Measurements from ENCODE around the gene IL31RA. TPM values are rescaled to one million over a fixed set of nuclear protein-coding genes. Genes with fewer than 3 reads are reported as not detected.

Gene IL31RA
- total RNA-seq, 1 donor from 2014 or later, result 5.7 TPM

DNA sequence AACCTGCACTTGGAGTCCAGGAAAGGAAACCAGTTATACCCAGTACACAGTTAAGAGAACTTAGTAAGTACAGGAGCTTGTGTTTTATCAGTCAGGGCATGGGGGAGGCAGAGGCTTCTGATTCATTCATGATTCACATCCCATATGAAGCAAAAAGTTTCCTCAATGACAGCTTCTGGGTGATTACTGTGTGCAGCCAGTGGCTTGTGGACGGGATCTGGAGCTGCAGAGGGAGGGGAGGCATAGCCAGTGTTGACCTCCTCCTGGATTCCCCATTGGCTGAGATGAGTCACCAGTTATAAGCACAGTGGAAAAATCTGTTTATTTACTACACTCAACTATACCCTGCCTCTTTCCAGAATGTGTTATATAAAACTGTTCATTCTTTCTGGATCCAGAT, 17.7 kb downstream of the IL31RA start:
- Histone ChIP-seq H3K4me2 (ENCODE audit: low read length) (peak overlapping the region; percentile 56), H3K79me2 (ENCODE audit: insufficient read depth, low read length) (no peaks in the 10 kb centered on the region), H2AFZ (ENCODE audit: low read depth, low read length) (no peak overlapping the region), H3K27ac (ENCODE audit: low read depth, low read length) (peak overlapping the region; percentile 68), H3K36me3 (ENCODE audit: insufficient read depth, low read length) (no peaks in the 10 kb centered on the region), H3K9ac (ENCODE audit: low read length) (no peak overlapping the region), H4K20me1 (ENCODE audit: insufficient read depth, low read length) (no peaks in the 10 kb centered on the region), H3K4me1 (ENCODE audit: insufficient read depth, low read length) (peaks cover 16% of the 10 kb centered on the region), H3K4me3 (ENCODE audit: insufficient read depth, low read depth, low read length) (no peak overlapping the region), H3K27me3 (ENCODE audit: insufficient read depth, low read length) (no peaks in the 10 kb centered on the region), H3K9me3 (ENCODE audit: insufficient read depth, low read depth, low read length) (no peaks in the 10 kb centered on the region)
- H3K27ac Mint-ChIP-seq (ENCODE audit: unreplicated experiment), result peak overlapping the region; percentile 77
- no peaks in the 10 kb centered on the region for H3K27me3 Mint-ChIP-seq (ENCODE audit: low read depth, unreplicated experiment)
- TF ChIP-seq, protein P1, sequence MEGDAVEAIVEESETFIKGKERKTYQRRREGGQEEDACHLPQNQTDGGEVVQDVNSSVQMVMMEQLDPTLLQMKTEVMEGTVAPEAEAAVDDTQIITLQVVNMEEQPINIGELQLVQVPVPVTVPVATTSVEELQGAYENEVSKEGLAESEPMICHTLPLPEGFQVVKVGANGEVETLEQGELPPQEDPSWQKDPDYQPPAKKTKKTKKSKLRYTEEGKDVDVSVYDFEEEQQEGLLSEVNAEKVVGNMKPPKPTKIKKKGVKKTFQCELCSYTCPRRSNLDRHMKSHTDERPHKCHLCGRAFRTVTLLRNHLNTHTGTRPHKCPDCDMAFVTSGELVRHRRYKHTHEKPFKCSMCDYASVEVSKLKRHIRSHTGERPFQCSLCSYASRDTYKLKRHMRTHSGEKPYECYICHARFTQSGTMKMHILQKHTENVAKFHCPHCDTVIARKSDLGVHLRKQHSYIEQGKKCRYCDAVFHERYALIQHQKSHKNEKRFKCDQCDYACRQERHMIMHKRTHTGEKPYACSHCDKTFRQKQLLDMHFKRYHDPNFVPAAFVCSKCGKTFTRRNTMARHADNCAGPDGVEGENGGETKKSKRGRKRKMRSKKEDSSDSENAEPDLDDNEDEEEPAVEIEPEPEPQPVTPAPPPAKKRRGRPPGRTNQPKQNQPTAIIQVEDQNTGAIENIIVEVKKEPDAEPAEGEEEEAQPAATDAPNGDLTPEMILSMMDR (IDR thresholded peaks at IDR 0.05; ENCODE audit: insufficient read depth, low read depth, low read length), result no peak
- no peak for TF ChIP-seq EZH2 (IDR thresholded peaks at IDR 0.05; ENCODE audit: insufficient read depth, low read length)
- FAIRE-seq (peak; percentile 81), DNase-seq (ENCODE audit: low read depth) (peak; percentile 98)
- peaks cover 12% of the 10 kb centered on the region for H3K4me1 Mint-ChIP-seq (ENCODE audit: low read depth, unreplicated experiment)
- no peaks in the 10 kb centered on the region for H3K36me3 Mint-ChIP-seq (ENCODE audit: low read depth, unreplicated experiment)
- H3K4me3 Mint-ChIP-seq (ENCODE audit: unreplicated experiment), result no peak overlapping the region
- no peaks in the 10 kb centered on the region for H3K9me3 Mint-ChIP-seq (ENCODE audit: unreplicated experiment)

GRCh38 chr5:55869847-55870246, 18.7 kb downstream of the IL31RA start:
- no peaks in the 10 kb centered on the region for H3K36me3 Mint-ChIP-seq (ENCODE audit: low read depth, unreplicated experiment)

GRCh38 chr5:55873234-55873633, 22.1 kb downstream of the IL31RA start:
- no peaks in the 10 kb centered on the region for H3K27me3 ChIP-seq (ENCODE audit: insufficient read depth, low read length)
- H3K4me3 ChIP-seq (ENCODE audit: insufficient read depth, low read depth, low read length), result no peak overlapping the region
- no peaks in the 10 kb centered on the region for H3K36me3 ChIP-seq (ENCODE audit: insufficient read depth, low read length)
- H3K79me2 ChIP-seq (ENCODE audit: insufficient read depth, low read length), result no peaks in the 10 kb centered on the region
- Mint-ChIP-seq H3K27me3 (ENCODE audit: low read depth, unreplicated experiment) (no peaks in the 10 kb centered on the region), H3K27ac (ENCODE audit: unreplicated experiment) (no peak overlapping the region), H3K4me1 (ENCODE audit: low read depth, unreplicated experiment) (peaks cover 10% of the 10 kb centered on the region), H3K9me3 (ENCODE audit: unreplicated experiment) (no peaks in the 10 kb centered on the region), H3K36me3 (ENCODE audit: low read depth, unreplicated experiment) (no peaks in the 10 kb centered on the region), H3K4me3 (ENCODE audit: unreplicated experiment) (no peak overlapping the region)
- no peaks in the 10 kb centered on the region for H3K9me3 ChIP-seq (ENCODE audit: insufficient read depth, low read depth, low read length)
- DNase-seq (ENCODE audit: low read depth) (no peak), FAIRE-seq (no peak)
- no peak overlapping the region for H3K4me2 ChIP-seq (ENCODE audit: low read length)
- no peaks in the 10 kb centered on the region for H4K20me1 ChIP-seq (ENCODE audit: insufficient read depth, low read length)
- peaks cover 12% of the 10 kb centered on the region for H3K4me1 ChIP-seq (ENCODE audit: insufficient read depth, low read length)
- no peak overlapping the region for H3K9ac ChIP-seq (ENCODE audit: low read length)
- no peak overlapping the region for H2AFZ ChIP-seq (ENCODE audit: low read depth, low read length)
- TF ChIP-seq EZH2 (IDR thresholded peaks at IDR 0.05; ENCODE audit: insufficient read depth, low read length), result no peak
- TF ChIP-seq, protein P1 (IDR thresholded peaks at IDR 0.05; ENCODE audit: insufficient read depth, low read depth, low read length), result no peak
- H3K27ac ChIP-seq (ENCODE audit: low read depth, low read length), result no peak overlapping the region

More at GRCh38 chr5:55869847-55870246, 18.7 kb downstream of the IL31RA start:
- H3K27ac Mint-ChIP-seq (ENCODE audit: unreplicated experiment), result no peak overlapping the region
- Histone ChIP-seq H3K79me2 (ENCODE audit: insufficient read depth, low read length) (no peaks in the 10 kb centered on the region), H3K36me3 (ENCODE audit: insufficient read depth, low read length) (no peaks in the 10 kb centered on the region), H4K20me1 (ENCODE audit: insufficient read depth, low read length) (no peaks in the 10 kb centered on the region), H3K4me1 (ENCODE audit: insufficient read depth, low read length) (peaks cover 16% of the 10 kb centered on the region), H3K4me2 (ENCODE audit: low read length) (no peak overlapping the region), H2AFZ (ENCODE audit: low read depth, low read length) (no peak overlapping the region), H3K9ac (ENCODE audit: low read length) (no peak overlapping the region), H3K4me3 (ENCODE audit: insufficient read depth, low read depth, low read length) (no peak overlapping the region), H3K9me3 (ENCODE audit: insufficient read depth, low read depth, low read length) (no peaks in the 10 kb centered on the region), H3K27me3 (ENCODE audit: insufficient read depth, low read length) (no peaks in the 10 kb centered on the region), H3K27ac (ENCODE audit: low read depth, low read length) (no peak overlapping the region)
- no peaks in the 10 kb centered on the region for H3K27me3 Mint-ChIP-seq (ENCODE audit: low read depth, unreplicated experiment)
- H3K4me1 Mint-ChIP-seq (ENCODE audit: low read depth, unreplicated experiment), result peaks cover 12% of the 10 kb centered on the region
- no peak for TF ChIP-seq EZH2 (IDR thresholded peaks at IDR 0.05; ENCODE audit: insufficient read depth, low read length)
- TF ChIP-seq, protein P1 (IDR thresholded peaks at IDR 0.05; ENCODE audit: insufficient read depth, low read depth, low read length), result no peak
- H3K4me3 Mint-ChIP-seq (ENCODE audit: unreplicated experiment), result no peak overlapping the region
- DNase-seq (ENCODE audit: low read depth) (no peak), FAIRE-seq (no peak)
- H3K9me3 Mint-ChIP-seq (ENCODE audit: unreplicated experiment), result no peaks in the 10 kb centered on the region
